Activated CD4-positive, CD25-positive, alpha-beta regulatory T cell treated with anti-CD3 and anti-CD28 coated beads, Interleukin-2, amount 50 U/mL, for 16 hours (primary cell): ENCODE results near the gene AP3S2.
A peak's percentile ranks its signal among the peaks of the same experiment; 100 is the strongest.
"Not testable (repeated sequence)": the region's sequence is repeated elsewhere in the genome, so short reads cannot be mapped to it uniquely, and the experiment has no call there.

Experiments
- DNase-seq: peaks from one replicate; pipeline ENCODE4 v3.0.0-alpha.2; 2020; ENCODE audit warnings: low read depth, low spot score

The AP3S2 gene

DNA sequence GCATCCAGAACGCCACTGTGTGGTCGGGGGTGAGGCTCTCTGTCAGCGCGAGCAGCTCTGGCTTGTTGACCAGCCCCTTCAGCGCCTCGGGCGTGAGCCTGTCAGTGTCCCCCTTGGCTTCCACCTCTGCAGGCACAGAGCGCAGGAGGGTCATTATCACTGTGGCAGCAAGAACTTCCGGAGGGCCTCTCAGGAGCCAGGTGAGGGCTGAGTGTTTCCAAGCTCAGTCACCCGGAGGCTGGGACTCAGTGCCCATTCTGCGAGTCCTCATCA, 10.0 kb upstream of the AP3S2 start:
- DNase-seq, result no peak

DNA sequence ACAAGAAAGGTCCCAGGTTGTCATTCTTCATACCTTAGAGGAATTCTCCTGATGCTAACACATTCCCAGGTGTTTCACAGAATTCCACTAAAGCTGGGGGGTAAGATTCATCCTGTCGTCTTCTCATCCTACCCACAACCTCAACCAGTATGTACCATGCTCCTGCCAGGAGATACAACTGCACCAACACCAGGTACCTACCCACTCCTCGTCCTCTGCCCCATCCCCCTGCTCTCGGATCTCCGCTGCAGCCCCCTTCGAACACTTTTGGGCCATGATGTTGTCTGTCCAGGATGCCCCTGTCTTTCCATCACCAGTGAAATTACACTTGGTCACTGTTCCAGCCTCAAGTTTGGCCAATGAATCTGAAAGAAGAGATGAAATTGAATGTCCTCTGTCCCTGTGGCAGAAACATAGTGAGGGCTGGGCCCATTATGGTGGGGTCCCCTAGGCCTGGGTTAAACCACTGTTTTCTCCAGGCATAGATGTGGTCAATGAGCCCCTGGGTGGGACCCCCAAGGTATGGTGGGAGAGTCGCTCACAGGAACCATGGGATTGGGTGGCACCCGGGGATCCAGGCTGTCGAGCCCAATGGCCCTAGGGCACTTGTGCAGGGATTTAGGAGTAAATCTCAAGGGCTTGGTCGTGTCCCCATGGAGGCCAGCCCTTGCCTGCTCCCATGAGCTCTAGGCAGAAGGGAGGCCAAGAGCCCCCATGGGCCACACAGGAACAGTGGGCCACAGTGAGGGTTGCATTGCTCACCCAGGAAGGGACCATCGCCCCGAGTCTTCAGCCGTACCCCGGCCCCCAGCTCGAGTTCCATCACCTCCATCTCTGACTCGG, 9.4 kb upstream of the AP3S2 start:
- no peak for DNase-seq

DNA sequence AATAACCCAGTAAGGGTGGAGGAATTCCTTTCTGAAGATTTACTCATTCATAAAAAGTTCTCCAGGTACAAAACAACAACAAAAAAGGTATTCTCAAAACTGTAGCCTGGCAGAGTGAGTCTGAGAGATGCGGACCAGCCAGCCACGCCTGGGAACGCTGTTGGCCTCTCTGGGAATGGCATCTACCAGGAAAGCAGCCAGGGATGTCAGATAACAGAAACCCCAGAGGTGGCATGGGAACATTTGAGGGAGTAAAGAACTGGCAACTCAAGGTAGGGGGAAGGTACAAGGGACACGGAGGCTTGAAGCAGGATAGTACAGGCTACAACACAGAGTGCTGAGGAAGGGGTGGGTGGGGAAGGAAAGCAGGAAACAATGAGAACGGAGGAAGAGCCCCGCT, 7.1 kb upstream of the AP3S2 start:
- no peak for DNase-seq

DNA sequence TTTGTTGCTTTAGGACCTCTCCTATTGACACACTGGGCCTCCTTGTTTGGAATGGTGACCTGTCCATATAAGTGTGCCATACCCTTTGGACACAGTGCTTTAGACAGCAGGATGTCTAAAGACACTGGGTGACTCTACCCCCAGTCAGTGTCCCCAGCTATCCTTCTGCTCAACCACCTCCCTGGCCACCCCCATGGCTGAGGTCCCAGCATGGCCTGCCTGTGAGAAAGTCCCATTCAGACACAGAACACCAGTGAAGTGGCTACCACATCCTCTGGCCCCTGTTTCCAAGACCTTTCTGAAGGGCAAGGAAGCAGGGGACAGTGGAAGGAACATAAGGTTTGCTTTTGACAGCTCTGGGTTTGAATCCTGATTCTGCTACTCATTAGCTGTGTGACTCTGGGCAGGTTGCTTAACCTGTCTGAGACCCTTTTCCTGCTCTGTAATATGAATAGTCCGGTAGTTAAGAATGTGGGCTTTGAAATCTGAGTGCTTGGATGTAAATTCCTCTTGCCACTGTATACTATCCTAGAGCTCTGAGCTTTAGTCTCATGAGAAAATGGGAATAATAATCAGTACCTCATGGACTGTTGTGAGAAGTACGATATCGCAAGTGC, 6.3 kb upstream of the AP3S2 start:
- DNase-seq, result no peak

DNA sequence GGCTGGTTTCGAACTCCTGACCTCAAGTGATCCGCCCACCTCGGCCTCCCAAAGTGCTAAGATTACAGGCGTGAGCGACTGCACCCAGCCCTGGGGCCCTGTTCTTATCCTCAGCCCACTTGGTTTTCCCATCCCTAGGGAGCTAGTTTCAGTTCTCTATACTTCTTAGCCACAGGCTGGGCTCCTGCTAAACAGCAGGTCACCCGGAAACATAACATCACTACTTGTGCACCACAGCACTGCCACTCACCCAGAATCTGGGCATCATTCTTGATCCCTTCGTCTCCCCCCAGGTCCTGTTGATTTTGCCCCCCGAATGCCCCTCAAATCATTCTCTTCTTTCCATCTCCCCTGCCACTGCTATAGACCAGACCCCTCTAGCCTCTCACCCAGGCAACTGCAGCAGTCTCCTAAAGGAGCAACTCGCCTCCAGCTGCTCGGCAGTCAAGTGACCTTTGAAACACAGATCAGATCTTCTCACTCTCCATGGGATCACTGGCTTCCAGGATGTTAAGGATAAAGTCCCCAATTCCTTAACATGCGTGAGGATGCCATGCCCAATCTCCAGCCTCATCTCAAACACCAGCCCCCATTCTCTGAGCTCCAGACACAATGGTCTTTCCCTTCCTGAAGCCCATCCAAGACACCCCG, 5.6 kb upstream of the AP3S2 start:
- no peak for DNase-seq

DNA sequence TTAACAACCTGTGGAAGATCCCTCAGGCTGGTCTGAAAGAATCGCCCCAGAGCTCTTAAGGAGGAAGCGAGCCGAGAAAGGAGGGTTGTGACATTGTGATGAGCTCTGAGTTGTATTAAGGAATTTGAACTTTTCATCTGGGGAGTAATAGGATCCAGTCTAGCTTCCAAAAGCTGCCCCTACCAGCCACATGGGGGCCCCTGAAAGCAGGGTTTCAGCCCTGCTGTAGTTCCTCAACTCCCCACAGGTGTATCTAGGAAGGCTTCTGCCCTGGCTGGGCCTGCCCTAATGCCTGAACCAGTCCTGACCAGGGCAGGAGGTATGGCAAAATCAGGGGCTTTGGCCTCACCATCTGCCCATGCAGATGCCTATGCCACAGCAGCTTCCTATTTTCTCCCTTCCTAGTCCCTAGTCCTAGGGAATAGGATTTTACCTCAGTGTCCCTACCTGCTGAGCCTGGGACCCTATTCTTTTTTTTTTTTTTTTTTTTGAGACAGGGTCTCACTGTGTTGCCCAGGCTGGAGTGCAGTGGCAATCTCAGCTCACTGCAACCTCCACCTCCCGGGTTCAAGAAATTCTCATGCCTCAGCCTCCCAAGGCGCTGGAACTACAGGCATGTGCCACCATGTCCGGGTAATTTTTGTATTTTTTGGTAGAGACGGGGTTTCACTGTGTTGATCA, 5.0 kb upstream of the AP3S2 start:
- no peak for DNase-seq

DNA sequence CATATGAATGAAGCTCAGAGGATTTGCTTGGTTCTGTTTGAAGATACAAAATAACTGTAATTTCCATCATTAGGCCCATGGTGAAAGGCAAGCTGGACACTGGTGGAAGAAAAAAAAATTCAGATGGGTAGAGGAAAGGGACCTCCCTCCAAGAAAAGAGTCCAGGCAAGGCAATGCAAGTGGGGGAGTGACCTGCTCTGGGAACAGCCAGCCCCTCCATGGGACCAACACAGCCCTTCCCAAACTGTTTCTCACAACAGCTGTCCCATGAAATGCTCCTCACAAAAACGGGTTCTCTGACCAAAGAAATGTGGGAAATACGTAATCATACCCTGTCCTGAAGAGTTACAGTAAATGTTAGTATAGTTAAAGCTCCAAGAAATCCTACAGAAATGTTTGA, 4.4 kb upstream of the AP3S2 start:
- DNase-seq, result no peak

DNA sequence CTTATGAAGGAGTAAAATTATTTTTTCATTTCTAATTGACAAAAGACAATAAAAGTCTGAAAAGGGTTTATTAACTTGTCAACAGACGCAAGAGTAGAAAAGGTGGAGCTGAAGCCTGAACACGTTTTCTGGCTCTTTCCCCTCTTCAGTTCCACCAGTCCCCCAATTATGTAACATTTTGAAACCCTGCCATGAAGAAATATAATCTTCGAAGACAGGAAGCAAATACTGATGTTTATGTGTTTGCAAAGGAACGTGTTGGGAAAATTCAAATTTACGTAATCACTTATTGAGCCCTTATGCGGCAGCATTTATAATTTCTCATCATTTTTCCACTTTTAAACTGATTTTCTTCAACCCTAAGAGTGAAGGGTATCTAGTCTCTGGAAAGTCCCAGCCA, 767 bp downstream of the AP3S2 start:
- no peak for DNase-seq

DNA sequence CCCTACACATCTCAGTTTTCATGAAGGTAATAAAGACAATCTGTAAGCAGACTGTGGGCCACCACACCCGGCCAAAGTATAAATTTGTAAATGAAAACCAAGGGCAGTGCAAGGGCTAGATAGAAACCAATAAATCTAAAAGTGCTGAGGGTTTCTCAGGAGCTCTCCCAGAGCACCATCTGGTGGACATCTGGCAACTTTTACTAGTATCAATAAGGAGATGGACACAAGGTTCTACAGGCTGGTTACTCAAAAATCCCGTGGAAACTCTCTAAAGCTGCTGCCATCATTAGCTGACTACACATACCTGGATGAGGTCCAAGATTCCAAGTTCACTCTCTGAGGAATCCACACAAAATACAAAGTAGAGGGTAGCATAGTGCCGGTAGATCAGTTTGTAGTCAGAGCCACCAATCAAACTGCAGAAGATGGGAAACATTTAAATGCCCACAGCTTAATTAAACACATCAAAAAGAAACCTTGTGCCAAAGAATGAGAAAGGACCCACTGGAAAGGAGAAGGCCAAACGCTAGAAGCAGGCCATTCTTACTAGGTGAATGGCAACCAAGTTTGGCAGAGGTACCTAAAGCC, 5.5 kb downstream of the AP3S2 start:
- no peak for DNase-seq

DNA sequence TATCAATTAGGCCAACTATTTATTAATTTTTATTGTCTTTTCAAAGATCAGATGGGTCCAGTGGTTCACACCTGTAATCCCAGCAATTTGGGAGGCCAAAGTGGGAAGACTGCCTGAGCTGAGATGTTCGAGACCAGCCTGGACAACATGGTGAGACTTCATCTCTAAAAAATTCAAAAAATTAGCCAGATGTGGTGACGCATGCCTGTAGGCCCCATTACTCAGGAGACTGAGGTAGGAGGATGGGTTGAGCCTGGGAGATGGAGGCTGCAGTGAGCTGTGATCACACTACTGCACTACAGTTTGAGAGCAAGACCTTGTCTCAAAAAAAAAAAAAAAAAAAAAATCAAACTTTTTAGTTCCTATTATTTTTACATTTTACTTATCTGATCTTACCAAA, 8.2 kb downstream of the AP3S2 start:
- DNase-seq, result no peak

DNA sequence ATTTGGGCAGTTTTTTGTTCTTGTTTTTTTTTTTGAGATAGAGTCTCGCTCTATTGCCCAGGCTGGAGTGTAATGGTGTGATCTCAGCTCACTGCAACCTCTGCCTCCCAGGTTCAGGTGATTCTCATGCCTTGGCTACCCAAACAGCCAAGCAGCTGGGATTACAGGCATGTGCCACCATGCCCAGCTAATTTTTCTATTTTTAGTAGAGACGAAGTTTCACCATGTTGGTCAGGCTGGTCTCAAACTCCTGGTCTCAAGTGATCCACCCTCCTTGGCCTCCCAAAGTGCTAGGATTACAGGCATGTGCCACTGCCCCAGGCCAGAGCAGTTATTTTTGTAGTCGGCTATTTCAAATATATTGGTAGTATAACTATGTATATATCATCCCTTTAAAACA, 8.6 kb downstream of the AP3S2 start:
- not testable (repeated sequence) for DNase-seq

DNA sequence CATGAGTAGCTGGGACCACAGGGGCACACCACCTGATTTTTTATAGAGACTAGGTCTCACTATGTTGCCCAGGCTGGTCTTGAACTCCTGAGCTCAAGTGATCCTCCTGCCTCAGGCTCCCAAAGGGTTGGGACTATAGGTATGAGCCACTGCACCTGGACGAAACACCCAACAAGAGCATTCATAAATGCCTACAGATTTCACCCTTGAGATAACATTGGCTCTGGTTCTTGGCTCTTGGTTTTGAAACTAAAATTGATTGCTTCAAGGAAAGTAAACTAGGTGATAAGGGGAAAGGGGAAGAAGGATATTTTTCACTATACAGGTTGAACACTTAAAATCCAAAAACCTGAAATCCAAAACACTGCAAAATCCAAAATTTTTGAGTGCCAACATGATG, 10.3 kb downstream of the AP3S2 start:
- DNase-seq, result no peak

DNA sequence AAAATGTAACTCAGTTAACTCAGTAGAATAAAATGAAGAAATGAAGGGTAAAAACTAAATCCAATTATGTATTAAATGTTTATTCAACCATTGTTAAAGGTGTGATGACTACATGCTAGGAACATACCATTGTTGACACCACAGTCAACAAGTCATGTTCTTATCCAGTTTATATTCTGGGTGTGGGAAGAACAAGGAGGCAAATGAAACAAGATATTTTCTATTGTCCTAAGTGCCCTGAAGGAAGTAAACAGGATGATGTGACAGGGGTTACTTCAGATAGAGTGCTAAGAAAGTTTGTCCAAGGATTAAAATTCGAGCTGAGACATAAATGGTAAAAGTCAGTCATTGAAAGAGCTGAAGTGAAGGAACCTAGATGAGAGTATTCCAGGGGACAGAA, 13.1 kb downstream of the AP3S2 start:
- DNase-seq, result no peak

DNA sequence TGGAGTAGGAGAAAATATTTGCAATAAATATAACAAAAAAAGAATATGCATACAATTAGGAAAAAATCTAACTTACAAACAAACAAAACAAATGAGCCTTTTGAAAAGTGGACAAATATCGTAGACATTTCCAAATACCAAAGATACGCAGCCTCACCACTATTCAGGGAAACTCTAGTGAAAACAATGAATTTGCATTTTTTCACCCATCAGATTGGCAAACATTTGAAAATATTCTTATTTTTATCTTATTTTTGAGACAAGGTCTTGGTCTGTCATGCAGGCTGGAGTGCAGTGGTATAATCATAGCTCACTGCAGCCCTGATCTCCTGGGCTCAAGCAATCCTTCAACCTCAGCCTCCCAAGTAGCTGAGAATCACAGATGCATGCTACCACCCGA, 15.5 kb downstream of the AP3S2 start:
- no peak for DNase-seq

DNA sequence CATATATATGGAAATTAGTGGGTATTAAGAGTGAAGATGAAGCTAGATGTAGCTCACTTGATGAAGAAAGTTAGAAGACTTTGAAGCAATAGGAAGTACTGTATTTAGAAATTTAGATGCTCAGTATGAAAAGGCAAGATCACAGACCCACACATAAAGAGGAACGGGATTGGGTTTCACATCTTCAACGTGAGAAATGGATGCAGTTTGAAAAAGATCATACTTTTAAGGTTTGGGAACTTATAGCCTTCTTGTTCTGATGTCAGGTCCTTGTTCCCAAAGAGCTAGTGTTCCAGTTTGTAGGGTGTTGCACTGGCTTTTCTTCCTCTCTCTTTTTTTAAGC, 16.7 kb downstream of the AP3S2 start:
- DNase-seq, result no peak

DNA sequence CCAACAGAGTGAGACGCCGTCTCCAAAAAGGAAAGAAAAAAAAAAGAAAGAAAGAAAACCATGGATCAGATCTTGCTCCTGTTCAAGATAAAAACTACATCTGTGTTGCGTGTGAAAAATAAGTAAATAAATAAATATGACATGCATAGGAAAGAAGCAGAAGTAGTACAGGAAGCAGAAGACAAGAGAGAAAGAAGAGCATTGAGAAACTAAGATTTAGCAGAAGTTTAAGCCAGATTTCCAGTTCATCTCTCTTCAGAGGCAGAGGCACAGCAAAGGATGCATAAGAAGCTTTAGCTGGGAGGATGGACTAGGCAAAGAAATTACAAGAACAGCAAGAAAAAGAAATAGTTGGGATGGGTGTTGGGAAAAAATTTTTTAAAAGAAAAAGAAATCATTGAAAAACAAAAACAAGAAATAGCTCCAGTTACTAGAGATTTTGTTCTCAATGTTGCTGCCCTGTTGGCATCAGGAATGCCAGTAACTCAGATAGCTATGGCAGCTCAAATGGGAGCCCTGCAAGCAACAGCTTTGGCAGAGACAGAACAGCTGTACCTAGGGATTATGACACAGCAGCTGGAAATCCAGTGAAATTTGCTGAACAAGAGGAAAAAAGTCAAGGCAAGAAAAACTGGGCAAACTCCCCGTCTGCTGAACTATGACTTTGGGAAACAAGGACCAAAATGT, 17.3 kb downstream of the AP3S2 start:
- DNase-seq, result no peak

DNA sequence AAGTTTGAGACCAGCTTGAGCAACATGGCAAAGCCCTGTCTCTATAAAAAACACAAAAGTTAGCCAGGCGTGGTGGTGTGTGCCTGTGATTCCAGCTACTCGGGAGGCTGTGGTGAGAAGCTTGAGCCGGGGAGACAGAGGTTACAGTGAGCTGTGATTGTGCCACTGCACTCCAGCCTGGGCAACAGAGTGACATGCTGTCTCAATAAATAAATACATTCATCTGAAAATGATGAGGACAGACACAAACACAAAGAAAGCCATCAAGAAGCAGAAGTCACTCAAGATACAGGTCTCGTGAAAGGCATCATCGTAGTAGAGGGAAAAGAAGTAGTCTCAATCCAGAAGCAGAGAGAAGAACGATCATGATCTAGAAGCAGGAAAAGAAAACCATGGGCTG, 18.1 kb downstream of the AP3S2 start:
- DNase-seq, result no peak

DNA sequence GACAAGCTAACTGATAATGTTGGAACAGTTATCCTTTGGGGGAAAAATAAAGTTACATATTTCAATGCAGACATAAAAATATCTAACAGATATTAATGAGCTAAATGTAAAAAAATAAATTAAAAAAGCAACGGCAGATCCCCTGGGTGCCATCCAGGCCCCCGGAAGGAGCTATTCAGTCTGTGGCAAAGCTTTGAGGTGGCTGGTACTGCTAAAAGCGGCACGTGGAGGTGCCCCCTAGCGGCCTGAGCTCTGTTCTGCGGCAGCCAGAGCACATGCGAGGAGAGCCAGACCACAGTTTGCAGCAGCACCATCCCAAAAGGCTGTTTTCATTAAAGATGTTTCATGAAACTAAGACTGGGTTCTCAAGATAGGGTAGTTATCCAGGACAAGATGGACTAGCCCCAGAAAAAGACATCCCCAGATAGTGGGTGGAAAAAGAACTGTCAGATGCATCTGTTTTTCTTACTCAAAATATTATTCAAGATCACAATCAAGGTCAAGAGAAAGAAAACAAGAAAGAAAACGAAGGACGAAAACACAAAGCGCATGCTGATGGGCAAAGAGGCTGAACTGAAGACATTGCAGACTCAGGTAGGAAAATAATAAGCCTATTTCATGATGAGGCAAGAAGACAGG, 18.7 kb downstream of the AP3S2 start:
- peak; percentile 60 for DNase-seq

DNA sequence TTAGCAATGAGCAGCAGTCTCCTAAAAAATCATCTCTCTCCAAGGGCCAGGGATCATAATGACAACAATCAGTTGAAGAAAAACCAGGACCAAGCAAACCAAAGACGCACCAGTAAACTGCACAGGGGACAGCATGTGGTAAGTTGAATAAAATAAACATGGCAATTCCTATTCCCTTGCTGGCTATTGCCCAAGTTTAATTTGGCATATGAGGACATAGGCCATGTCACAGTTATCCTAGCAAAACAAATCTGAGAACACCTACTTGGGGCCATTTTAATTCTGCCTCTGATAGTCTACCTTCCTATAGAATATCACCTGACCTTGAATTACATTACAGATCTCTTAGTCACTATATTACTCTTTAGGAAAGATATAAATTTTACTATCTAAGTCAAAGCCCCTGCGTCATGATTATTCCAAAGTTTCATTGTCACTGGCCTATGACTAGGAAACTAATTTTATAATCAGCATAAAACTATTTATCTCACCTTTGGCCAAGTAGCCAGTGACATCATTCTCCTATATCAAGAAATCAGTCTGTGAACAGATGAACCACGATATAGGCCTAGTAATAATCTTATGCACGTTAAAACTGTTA, 23.0 kb downstream of the AP3S2 start:
- no peak for DNase-seq

DNA sequence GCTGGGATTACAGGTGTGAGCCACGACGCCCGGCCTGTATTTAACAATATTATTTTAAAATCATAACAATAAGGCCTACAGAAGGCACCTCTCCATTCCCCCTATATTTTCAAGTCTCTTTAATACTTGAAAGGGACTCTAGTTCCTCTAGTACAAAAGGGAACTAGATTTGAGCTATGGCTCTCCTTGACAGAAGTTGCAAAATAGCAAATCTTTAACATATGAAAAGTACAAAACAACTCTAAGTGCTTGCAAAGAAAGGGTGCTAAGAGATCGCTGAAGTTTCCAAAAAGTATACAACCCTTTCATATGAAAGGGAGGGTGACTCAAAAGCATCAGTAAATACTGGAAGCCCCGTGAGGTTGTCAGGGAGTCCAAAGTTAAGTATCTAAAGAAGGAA, 23.8 kb downstream of the AP3S2 start:
- no peak for DNase-seq

DNA sequence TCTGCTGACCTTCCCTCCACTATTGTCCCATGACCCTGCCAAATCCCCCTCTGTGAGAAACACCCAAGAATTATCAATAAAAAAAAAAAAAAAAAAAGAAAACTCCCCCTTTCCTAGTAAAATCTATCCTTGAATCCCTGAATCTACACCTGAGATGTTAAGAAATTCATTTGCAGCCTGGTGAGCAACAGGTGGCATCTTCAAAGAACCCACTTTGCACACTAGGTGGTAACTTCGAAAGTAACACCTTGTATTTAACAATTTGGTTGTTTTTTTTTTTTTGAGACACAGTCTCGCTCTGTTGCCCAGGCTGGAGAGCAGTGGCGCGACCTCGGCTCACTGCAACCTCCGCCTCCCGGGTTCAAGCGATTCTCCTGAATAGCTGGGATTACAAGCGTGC, 24.3 kb downstream of the AP3S2 start:
- not testable (repeated sequence) for DNase-seq
